HG03558 (cell line): ENCODE measurements around the gene UBE2E2.

Experiments used
- ATAC-seq: cut with Tn5 transposase; IDR thresholded peaks from one replicate; pipeline ENCODE4 v1.9.1; 2021; ENCODE audit warnings: moderate number of reproducible peaks; ENCODE audit not compliant: unreplicated experiment; ENCODE audit errors: extremely low read depth

Gene UBE2E2

DNA sequence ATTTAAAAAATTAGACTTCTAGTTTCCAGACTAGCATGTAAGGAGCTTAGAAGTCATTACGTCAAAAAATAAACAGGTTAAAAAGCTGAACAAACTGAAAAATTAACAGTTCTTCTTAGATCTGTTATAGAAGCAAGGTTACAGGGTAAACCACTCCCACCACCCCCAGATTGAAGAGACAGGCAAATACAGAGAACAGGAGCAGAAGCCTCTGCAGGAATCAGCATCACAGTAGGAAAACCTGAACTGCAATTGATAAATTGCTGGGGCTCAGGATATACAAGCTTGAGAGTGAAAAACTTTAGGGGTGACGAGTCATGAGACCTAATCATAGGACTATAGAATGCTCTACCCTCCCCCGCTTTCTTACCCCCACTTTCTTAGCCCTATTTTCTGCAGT lies 222.3 kb downstream of the UBE2E2 start:
- ATAC-seq = no peak

DNA sequence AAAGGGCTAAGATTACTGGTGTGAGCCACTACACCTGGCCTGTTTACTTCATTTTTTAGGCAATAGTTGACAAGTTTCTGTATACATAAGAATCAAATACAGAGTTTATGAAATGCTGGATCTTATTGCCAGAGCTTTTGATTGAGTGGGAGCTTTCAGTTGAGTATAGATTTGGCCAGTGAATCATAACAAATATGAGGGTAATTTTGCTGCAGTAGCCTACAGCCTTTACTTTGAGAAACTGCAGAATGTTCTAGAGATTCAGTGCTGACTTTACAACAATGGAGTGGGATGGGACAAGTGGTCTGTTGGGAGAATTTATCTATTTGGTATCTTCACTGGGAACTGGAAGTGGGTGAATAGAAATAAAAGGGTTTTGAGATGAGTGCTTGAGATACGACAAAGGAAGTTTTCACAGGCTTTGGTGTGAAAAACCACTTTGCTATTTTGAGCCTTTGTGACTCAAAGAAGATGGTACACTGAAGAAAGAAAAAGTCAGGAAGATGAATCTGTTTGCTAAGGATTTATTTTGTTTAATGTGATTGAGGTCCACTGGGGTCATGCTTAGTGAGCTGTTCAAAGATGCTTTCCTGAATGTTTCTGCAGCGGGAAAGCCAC lies 227.8 kb downstream of the UBE2E2 start:
- ATAC-seq = no peak

DNA sequence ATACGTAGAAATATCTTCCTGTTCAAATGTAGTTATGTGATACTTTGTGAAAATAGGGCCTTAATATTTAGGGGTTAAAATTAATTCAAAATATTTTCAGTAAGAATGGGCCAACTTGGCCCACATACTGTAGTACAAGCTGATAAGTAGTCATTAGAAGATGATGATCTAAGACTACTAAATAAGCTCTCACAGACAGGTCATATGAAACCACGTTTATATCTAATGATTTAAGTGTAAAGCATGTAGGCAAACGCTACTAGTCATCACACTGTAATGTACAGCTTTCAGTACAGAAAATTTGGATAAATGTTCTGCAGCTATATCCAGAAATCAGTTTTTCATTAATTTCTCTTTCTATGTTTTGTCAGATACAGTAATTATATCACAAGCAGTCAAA lies 228.6 kb downstream of the UBE2E2 start:
- no peak for ATAC-seq

DNA sequence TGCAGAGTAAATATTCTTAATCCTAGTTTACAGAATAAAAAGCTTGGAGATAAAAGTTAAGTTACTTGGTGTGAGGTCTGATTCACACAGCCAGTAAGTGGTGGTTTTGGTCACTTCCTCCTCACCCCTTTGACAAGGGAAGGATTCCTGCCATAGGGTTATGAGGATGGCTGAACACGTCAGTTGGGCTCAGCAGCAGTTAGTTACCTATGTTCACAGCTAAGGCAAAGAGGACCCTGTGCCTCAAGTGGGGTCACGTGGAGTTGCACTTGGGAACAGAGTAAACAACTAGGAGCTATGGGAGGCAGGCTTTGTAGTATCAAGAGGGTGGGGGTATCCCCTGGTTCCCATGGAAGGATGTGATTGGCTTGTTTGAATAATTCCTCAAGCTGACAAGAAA lies 232.2 kb downstream of the UBE2E2 start:
- ATAC-seq = no peak

DNA sequence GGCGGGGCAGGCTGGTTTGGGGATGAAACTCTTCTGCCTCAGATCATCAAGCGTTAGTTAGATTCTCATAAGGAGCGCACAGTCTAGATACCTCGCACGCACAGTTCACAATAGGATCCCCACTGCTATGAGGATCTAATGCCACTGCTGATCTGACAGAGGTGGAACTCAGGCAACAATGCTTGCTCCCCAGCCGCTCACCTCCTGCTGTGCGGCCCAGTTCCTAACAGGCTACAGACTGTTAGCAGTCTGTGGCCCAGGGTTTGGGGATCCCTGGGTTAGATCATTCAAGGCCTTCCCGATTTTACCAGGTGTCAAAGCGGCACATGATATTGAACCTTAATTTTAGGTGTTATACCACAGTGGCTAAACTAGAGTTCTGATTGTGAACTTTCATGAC lies 232.8 kb downstream of the UBE2E2 start:
- no peak for ATAC-seq

DNA sequence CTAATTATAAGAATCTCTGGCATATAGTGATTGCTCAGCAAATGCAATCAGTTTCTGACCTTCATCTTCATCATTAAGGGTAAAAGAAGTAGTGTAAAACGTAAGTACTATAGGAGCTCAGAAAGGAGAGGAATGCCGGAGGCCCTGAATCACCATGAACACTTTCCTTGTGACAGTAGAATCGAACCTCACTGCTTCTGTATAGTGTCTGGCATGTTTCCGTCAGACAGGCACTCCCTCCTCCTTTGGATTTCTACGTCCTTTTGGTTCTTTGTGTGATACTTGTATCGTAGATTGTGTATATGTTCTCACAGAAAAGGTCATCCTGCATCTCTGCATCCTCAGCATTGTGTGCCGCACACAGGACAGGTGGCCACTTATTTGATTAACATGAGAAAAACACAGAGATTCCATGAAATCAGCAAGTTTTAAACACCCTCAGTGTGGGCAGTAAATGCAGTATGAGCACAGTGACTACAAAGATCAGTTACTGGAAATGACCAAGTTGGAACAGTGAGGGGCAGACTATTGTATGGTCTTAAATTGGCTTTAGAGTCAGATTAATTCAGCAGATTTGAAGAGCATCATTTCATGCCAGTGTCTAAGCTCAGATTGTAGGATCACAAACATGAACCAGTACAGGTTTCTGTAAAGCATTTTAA lies 234.5 kb downstream of the UBE2E2 start:
- ATAC-seq = no peak

DNA sequence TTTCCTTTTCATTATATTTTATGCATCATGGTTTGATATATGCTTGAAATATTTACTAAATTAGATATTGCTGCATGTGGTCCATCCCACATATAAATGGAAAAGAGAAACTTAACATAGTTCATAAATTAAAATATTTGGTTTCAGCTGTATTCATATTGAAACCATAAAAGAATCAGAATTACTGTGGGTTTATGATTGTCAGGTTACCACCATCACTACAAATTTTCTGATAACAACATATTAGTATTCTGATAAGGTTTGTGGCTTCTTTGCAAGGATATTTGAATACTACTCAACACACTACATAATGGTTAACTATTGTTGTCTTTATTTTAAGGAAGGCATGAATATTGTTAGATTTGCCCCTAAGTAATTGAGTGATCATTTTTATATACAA lies 235.5 kb downstream of the UBE2E2 start:
- ATAC-seq = peak; percentile 35

DNA sequence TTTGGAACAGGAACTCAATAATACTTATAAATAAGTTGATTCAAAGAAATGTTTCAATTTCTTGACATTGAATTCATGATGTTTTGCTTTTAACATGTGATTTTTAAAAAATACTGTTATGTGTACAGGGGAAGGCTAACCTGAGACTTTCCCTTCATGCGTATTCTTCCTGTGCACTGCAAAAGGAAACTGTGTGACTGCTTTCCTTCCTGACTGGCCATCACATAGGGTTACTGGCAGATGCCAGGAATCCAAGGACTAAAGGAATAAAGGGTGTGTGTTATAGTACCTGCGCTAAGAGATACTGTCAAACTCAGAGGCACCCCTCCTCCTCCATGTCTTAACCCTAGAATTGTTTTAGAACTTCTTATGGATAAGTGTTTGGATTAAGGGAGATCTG lies 236.0 kb downstream of the UBE2E2 start:
- ATAC-seq = no peak

DNA sequence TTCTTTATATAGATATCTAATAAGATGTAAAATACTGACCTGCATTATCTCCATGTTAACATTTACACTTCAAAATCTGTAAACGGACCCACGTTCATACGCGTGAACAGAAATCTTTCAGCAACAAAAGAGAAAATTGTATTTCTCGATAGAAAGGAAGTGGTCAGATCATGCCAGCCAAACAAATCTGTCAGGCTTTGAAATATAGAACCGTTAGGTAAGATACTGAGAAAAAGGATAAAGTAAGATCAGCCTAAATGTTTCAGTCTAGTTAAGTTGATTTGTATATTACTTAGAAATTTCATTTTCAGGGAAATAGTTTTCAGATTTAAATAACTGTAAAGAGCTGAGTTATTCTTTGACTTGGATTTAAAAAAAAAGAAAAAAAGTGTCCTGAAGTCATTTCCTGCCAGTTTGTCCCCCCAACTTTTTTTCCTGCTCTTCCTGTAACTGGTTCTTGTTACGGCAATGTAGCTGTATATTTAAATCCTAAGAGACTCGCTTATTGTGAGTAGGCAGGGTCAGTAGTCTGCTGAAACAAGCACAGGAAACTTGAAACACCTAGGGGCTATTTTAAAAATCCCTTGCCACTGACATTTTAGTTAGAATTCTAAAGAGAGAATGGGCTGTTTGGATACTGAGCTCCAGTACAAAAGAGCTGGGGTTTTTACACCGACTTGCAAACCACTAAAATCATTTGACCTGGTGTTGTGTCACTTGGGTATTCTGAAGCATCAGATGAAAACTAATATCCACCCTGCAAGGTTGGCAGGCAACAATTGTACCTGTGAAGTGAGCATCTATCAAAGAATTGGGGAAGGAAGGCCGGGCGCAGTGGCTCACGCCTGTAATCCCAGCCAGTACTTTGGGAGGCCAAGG lies 237.5 kb downstream of the UBE2E2 start:
- ATAC-seq = no peak

DNA sequence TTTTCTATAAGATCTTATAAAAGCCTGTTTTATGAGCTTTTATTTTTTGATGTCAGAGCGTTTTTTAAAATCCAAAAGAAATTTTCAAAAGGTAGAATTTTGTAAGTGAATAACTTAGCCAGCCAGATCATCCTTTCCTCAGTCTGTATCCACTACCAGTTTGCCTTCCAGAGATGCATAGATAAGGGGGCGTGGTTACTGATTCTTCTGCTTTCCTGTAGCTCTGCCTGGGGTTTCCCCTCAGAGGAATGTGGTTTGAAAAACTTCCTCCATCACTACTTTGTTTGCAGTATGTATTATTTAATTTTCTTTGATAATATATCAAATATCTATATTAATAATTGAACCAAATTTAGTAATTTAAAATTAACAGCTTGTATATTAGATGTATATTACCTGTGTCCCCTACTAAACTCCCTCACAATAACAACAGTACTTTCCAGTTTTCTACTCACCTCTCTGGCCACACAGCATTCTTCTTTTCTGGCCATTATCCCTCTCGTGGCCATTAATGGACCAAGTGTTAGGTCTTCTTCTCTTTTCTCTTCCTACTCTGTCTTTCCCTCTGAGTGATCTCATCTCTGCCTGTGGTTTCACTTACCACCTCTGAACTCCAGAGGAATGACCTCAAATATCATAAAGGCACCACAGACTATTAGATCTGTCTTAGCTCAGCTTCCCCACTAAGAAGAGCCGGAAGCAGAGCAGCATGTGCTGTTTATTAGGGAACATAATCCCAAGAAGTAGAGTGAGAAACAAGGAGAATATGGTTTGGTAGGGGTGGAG lies 239.7 kb downstream of the UBE2E2 start:
- ATAC-seq = peak; percentile 47

DNA sequence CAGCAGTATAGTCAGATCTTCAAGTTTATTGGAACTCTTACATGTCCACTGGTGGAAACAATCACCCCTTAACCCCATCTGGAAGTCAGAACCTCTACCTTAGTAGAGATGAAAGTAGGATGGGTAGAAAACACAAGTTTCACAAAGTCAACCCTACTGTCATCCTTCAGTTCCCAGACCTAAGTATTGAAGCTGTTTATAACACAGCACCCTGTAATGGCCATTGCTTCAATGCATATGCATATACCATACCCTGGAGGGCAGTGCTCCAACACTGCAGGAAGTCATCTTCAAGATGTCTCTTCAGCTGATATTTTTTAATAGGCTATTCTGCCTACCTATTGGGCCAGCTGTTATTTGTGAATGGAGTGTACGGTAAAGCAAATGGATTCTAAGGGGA lies 241.3 kb downstream of the UBE2E2 start:
- no peak for ATAC-seq

DNA sequence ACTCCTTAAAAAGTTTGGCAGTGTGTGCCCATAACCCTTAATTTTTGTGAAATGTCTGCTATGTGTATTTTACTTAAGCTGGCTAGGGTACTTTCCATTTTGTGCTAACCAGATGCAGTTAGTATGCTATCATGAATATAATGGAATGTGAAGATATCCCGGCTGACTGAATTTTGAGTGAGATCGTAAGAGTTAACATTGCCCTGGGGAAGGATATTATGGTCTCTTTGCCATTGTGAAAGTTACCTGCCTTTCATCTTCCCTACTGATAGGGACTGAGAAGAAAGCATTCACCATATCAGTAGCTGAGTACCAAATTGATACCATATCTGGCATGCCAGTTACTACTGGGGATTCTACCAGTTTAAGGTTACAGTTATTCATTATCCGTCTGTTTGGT lies 243.2 kb downstream of the UBE2E2 start:
- no peak for ATAC-seq

DNA sequence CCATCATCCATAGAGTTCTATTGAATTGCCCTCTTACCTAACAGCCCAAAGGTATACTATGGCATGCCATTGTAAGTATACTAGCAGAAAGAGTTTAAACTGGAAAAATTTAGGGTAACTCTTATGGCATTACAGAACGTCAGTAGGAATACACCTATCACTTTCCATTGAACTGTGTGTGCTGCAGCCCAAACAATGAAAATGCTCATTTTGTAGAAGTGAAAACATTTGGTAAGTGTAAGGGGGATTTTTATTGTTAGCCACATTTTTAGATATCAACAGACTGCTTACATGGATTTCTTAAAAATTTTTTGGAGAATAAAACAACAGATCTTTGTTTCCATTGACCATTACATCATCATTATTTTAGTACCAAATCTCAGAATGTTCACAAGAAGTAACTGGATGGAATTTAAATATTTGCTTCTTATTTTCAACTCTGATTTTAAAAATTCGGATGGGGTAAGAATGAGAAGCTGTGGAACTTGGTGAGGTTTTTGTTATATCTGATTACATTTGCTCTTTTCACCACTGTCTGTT lies 245.9 kb downstream of the UBE2E2 start:
- ATAC-seq = no peak

DNA sequence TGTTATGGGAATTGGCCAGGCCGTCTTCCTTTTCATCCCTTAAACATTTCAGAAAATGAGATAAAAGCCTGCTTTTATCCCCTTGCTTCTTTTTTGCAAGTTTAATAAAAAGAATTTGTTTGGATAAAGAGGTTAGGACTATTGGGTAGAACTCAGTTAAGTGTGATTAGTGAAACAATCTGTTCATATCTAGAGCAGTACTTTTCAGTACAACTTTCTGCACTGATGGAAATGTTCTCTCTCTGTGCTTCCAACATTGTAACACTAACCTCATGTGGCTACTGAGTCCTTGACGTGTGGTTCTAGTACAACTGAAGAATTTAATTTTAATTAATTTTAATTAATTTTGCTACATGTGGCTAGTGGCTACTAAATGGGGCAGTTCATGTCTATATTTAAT lies 246.9 kb downstream of the UBE2E2 start:
- ATAC-seq = no peak

DNA sequence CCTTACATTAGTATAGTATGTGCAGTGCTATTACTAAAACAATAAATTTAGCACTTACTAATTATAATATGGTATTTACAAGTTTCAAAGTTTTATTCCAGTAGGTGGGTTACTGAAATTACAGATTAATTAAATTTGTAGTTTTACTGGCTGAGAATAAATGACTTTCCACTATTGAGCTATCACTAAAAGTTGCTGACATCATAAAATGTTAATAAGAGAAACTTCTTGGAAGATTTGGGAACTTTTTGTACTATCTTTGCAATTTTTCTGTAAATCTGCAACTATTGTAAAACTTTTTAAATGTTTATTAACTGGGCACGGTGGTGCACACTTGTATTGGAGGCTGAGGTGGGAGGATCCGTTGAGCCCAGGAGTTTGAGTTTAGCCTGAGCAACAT lies 247.7 kb downstream of the UBE2E2 start:
- no peak for ATAC-seq

DNA sequence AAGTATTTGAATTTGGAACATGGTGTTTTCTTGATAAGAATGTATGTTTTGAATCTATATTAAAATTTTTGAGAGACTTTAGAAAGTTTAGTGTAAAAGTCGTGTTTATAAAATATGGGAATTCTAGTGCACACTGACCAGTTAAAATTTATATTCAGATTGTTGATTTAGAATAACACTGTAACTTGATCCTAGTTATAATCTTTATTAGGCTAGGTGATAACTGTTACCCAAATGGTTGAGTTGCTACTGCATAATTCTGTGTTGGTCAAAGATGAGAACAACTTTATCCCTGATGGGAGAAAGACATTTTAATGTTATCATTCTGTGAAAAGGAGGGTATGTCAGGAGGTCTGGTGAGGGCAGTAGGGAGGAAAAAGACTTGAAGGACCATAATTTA lies 249.3 kb downstream of the UBE2E2 start:
- ATAC-seq = no peak

DNA sequence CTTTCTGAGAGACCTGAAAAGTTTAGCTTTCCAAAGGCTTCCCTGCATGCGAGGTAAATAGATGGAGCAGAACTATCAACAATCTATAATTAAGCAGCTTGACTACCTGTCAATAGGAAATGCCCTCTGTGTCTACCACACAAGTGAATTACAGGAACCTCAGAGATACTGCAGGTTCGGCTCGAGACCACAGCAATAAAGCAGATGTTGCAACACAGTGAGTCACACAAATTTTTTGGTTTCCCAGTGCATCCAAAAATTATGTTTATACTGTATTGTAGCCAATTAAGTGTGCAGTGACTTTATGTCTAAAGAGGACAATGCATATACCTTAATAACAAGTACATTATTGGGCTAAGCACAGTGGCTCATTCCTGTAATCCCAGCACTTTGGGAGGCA lies 252.0 kb downstream of the UBE2E2 start:
- no peak for ATAC-seq

DNA sequence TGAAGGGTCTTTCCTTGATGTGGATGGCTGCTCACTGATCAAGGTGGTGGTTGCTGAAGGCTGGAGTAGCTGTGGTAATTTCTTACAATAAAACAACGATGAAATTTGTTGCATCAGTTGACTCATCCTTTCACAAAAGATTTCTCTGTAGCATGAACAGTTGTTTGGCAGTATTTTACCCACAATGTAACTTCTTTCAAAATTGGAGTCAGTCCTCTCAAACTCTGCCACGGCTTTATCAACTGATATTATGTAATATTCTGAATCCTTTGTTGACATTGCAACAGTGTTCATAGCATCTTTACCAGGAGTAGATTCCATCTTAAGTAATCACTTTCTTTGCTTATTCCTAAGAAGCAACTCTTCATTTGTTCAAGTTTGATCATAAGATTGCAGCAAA lies 252.6 kb downstream of the UBE2E2 start:
- ATAC-seq = no peak

DNA sequence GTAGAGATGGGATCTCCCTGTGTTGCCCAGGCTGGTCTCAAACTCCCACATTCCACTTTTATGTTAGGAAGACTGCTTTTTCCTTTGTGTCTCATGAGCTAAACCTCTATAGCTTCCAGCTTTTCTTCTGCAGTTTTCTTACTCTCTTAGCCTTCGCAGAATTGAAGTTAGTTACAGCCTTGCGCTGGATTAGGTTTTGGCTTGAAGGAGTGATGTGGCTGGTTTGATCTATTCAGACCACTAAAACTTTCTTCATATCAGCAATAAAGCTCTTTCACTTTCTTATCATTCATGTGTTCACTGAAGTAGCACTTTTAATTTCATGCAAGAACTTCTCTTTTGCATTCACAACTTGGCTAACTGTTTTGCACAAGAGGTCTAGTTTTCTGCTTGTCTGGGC lies 254.6 kb downstream of the UBE2E2 start:
- ATAC-seq = no peak

DNA sequence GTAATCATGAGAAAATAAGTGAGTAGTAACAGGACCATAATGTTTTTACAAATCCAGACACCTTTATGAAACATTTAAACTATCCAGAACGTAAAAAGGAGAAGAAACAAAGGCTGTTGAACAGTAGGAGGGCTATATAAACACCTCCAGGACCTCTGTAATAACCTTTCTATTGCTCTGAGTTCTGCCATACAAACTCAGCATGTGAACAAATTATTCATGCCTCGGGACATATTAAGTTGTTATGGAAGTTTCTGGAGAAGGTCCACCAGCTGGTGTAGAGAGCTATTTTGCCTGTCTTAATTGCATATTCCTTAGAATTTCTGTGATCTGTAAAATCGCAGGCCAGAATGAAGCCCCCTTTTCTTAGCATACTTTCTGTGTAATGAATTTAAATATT lies 256.3 kb downstream of the UBE2E2 start:
- ATAC-seq = no peak
